WI38 (cell line): Measurements from ENCODE around the gene ASL.

ENCODE experiments used
- H3K4me3 ChIP-seq: 2 replicates; pipeline ENCODE4 v1.5.1; 2011; ENCODE audit warnings: low read depth, mild to moderate bottlenecking, control low read depth, low read length
- TF ChIP-seq, protein P1 (sequence below): IDR thresholded peaks from 2 replicates; pipeline ENCODE4 v1.5.1; 2012; ENCODE audit warnings: low read depth, mild to moderate bottlenecking, control low read depth, low read length

ASL gene

DNA sequence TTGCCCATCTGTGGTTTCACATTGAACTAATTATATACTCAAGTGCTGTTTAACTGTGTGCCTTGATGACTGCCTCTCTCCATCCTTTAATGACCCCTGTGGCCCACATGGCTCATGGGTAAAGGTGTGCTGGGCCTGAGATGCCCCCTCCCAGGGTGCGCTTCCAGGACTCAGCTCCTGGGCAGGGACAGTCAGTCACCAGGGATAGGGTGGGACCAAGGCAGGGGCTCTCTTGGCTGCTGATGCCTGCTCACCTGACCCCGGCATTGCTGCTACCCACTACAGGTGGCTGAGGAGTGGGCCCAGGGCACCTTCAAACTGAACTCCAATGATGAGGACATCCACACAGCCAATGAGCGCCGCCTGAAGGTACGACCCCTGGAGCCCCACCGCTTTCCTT lies 6.5 kb downstream of the ASL start:
- TF ChIP-seq, protein P1, sequence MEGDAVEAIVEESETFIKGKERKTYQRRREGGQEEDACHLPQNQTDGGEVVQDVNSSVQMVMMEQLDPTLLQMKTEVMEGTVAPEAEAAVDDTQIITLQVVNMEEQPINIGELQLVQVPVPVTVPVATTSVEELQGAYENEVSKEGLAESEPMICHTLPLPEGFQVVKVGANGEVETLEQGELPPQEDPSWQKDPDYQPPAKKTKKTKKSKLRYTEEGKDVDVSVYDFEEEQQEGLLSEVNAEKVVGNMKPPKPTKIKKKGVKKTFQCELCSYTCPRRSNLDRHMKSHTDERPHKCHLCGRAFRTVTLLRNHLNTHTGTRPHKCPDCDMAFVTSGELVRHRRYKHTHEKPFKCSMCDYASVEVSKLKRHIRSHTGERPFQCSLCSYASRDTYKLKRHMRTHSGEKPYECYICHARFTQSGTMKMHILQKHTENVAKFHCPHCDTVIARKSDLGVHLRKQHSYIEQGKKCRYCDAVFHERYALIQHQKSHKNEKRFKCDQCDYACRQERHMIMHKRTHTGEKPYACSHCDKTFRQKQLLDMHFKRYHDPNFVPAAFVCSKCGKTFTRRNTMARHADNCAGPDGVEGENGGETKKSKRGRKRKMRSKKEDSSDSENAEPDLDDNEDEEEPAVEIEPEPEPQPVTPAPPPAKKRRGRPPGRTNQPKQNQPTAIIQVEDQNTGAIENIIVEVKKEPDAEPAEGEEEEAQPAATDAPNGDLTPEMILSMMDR: no peak
- no peak overlapping the region for H3K4me3 ChIP-seq

DNA sequence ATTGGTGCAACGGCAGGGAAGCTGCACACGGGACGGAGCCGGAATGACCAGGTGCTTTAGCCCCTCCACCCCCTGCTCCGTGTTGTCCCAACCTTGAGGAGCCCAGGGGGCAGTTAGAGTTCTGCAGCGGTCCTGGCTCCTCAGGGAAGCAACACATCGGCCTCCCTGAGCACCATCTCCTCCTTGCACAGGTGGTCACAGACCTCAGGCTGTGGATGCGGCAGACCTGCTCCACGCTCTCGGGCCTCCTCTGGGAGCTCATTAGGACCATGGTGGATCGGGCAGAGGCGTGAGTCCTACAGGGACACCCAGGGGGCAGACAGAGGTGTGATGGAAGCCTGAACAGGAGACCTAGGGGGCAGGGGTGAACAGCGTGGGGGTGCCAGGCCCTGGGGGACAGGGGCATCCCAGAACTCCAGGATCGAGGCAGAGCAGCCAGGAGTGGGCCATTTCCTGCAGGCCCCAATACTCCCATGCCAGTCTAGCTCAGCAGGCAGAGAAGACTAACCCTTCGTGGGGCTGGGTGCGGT lies 7.3 kb downstream of the ASL start:
- TF ChIP-seq, protein P1: no peak
- no peak overlapping the region for H3K4me3 ChIP-seq

DNA sequence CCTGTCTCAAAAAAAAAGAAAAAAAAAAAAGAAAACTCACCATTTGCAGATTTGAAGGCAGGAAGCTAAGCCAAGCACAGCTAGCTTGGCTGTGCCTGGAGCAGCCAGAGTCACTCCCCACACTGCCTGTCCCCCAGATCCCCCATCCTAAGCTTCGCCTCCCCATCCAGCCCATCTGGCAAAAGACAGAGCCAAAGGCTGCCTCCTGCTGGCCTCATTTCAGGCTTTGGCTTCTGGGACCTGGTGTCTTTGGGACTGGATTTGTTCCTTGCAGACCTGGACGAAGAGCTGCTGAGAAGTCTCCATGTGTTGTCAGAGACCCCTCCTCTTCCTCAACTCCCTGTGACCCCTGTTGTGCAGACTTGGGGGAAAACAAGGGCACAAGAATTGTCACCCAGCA lies 8.1 kb downstream of the ASL start:
- TF ChIP-seq, protein P1: no peak
- H3K4me3 ChIP-seq: no peak overlapping the region

DNA sequence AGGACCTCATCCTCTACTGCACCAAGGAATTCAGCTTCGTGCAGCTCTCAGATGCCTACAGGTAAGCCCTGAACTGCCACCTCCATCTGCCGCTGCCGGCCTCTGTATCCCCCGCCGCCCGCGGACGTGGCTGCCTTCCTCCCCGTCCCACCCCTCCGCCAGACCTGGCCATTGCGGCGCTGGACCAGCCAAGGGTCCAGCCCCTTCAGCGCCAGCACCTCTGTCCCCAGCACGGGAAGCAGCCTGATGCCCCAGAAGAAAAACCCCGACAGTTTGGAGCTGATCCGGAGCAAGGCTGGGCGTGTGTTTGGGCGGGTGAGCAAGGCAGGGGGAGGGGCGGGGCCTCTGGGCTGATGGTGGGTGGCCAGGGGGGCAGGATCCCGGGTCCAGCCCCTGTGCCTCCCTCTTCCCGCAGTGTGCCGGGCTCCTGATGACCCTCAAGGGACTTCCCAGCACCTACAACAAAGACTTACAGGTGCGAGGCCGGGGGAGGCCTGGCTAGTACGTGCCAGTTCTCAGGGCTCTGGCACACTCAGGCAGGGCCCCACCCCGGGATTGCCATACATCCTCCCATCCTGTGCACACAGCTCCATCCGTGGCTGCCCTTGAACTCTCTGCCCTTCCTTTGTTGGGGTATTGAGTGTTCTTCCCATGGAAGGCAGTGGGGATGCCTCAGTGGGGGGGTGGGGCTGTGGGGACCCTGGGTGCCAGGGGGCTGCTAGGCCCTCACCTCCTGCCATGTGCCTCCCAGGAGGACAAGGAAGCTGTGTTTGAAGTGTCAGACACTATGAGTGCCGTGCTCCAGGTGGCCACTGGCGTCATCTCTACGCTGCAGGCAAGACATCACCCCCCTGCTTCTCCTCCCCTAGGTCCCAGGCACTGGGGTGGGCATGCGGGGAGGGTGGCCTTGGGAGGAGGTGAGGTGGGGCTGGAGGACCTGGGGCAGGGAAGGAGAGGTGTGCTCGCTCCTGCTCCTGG lies 13.5 kb downstream of the ASL start:
- no peak overlapping the region for H3K4me3 ChIP-seq
- TF ChIP-seq, protein P1: no peak

DNA sequence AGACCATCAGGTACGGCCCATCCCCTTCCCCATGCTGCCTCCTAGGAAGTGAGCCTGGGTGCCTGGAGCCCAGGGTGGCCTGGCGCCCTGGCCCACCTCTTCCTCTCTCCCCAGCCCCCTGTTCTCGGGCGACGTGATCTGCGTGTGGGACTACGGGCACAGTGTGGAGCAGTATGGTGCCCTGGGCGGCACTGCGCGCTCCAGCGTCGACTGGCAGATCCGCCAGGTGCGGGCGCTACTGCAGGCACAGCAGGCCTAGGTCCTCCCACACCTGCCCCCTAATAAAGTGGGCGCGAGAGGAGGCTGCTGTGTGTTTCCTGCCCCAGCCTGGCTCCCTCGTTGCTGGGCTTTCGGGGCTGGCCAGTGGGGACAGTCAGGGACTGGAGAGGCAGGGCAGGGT lies 17.0 kb downstream of the ASL start:
- TF ChIP-seq, protein P1: no peak

DNA sequence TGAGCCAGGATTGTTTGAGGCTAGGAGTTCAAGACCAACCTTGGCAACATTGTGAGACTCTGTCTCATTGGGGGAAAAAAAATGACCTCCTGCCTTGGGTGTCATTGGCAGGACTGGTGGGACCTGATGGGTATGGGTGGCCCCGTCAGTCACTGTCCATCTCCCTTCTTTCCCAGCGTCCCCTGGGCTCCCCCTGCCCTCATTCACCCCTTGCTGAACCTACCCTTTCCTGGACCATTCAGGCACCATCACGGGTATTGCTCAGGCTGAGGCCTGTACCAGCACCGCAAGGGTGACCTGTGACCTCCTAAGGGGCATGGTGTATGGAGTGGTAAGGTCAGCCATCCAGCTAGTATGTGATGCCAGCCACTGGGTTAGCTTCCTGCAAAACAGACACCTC lies 19.4 kb downstream of the ASL start:
- TF ChIP-seq, protein P1: no peak
- H3K4me3 ChIP-seq: no peak overlapping the region

More for the DNA sequence above, 17.0 kb downstream of the ASL start:
- no peak overlapping the region for H3K4me3 ChIP-seq

DNA sequence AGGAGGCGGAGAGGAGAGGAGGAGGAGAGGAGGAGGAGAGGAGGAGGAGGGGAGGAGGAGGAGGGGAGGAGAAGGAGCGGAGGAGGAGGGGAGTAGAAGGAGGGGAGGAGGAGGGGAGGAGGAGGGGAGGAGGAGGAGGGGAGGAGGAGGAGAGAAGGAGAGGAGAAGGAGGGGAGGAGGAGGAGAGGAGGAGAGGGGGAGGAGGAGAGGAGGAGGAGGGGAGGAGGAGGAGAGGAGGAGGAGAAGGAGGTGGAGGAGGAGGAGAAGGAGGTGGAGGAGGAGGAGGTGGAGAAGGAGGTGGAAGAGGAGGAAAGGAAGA lies 23.6 kb downstream of the ASL start:
- TF ChIP-seq, protein P1: no peak
- H3K4me3 ChIP-seq: no peak overlapping the region
